Measurements from ENCODE around the gene PMFBP1.

PMFBP1 gene, protein sequence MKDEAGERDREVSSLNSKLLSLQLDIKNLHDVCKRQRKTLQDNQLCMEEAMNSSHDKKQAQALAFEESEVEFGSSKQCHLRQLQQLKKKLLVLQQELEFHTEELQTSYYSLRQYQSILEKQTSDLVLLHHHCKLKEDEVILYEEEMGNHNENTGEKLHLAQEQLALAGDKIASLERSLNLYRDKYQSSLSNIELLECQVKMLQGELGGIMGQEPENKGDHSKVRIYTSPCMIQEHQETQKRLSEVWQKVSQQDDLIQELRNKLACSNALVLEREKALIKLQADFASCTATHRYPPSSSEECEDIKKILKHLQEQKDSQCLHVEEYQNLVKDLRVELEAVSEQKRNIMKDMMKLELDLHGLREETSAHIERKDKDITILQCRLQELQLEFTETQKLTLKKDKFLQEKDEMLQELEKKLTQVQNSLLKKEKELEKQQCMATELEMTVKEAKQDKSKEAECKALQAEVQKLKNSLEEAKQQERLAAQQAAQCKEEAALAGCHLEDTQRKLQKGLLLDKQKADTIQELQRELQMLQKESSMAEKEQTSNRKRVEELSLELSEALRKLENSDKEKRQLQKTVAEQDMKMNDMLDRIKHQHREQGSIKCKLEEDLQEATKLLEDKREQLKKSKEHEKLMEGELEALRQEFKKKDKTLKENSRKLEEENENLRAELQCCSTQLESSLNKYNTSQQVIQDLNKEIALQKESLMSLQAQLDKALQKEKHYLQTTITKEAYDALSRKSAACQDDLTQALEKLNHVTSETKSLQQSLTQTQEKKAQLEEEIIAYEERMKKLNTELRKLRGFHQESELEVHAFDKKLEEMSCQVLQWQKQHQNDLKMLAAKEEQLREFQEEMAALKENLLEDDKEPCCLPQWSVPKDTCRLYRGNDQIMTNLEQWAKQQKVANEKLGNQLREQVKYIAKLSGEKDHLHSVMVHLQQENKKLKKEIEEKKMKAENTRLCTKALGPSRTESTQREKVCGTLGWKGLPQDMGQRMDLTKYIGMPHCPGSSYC
- 0.07 to 2.5 (median 0.44) reads per million in 3 experiments for total RNA-seq

- DNase-seq = peak; percentile 10
Measured at GRCh38 chr16:72172105-72173034, at the start of gene PMFBP1. Gene PMFBP1 (minus strand): TSS chr16:72172155. CDS start chr16:72171208, 947 bp downstream.

GRCh38 chr16:72221630-72222024 lies 49.7 kb upstream of the PMFBP1 start:
- no peak for DNase-seq

DNA sequence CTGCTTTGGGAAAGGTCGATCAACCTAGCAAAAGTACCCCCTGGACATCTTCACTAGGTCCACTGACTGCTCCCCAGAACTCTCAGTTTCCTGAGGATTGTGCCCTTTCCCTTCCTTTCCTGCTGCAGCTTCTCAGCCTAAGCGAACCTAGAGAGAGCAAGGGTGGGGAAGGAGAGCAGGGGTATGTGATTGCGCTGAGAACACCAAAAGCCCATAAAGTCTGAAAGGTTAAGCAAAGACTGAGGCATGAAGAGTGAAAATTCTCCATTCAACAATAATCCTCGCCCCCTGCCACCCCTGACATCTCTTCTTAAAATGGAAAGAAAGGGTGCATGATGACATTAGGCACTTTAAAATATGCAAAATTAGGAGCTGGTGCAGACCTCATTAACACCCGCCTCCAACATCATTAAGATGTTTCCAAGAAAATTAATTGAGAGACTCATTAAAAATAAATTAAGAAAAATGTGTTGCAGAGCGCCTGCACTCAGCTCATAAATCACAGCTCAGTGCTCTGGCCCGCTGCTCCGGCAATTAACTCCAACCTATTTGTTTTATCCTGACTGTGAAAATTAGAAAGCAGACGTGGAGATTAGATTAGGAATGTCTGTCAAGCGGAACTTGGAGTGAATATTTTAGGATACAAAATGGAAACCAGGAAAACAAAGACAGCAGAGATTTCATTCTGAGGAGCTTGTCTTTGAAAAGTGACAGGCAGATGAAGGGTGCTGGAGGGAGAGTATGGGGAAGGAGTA lies 49.1 kb upstream of the PMFBP1 start:
- DNase-seq = no peak

DNA sequence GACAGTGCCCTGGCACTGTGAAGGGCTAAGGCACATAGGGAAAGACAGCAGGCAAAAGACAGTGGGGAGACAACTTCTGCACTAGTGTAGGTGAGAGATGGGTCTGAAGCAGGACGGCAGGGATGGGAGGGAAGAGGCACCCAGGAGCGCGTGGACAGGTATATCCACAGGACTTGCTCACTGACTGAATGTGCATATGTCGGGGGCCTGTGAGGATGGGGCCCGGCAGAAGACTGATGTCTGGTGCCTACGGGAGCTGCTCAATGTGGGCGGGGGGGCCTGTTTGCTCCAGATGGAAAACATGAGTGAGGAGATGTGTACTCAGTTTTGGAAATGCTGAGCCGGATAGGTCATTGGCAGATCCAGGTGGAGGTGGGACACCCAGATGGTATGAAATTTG lies 47.3 kb upstream of the PMFBP1 start:
- DNase-seq = no peak

DNA sequence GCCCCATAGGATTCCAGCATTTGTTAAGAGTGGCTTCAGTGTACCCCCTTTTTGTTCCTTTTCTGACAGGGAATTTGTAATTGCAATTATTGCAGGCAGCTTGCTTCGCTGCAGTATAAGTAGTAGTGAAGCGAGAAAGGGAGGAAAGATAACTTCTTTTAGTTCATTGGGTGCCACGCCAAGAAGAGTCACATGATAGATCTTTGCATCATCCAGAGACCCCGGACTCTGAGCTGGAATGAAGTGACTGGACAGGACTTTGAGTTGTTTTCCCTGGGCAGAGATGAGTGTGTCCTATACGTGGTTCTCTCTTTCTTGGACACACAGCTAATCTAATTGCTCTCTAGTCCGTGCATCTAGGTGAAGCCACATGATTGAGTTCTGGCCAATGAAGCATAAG lies 44.8 kb upstream of the PMFBP1 start:
- no peak for DNase-seq

DNA sequence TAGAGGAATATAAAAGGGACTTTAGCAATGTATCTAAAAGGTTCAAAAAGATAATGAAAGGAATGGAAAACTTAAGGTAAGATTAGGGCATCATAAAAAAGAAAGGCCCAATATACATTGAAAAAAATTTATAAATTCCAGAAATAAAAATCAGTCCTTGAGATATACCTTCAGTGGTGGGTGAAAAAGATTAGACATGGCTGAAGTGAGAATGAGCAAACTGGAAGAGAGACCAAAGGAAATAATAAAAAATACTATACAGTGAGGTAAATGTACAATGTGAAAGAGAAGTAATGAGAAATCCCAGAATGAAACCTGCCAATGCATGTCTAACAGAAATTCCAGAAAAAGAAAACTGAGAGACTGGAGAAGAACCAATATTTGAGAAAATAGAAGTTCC lies 42.9 kb upstream of the PMFBP1 start:
- no peak for DNase-seq

DNA sequence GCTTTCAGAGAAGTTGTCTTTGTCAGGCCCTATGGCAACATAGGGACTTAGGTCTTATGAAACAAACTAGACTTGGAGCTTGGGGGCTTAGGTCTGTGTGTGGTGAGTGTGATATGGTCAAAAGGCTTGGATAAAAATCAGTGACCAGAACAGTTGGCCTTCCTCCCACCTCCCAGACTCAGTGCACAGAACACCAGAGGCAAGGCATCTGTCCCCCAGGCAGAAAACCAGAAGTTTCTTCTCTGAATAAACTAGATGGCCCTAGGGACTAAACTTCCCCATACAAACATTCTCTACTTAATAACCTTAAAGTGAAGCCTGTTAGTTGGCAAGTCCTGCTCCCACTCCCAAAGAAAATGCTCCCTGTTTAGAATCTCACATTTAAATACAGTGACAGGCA lies 39.2 kb upstream of the PMFBP1 start:
- no peak for DNase-seq

DNA sequence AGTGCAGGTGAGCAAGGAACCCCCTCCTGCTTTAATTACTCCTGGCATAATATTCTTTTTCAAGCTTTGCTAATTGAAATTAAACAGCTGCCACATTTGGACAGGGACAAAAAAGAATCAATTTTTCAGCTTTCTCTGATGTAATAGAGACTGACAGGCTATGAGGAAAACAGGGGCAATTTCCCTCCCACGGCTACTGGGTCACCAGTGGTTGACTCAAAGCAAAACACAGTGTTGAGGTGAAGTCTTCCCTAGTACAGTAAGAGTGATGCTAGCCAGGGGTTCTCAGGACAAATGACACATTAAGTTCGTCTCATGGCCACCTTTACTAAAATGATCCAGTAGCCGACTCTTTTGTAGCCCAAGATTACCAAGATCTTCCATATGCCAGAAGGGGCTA lies 38.6 kb upstream of the PMFBP1 start:
- no peak for DNase-seq

DNA sequence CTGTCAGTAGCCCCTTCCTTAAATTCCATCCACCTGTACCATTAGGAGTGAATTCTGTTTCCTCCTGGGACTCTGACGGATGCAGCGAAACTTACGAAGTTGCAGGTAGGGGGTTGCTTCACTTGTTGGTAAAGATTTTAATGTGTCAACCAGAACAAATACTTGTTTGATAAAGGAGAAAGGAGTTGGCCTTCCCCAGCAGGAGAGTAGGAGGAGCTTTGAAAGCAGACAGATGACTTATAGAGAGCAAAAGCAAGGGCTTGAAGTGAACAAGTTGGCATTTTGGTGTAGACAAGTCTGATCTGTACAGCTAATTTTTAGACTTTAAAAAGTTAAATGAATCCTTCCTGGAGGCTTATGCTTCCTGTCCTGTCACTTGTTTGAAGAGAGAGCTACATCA lies 38.1 kb upstream of the PMFBP1 start:
- no peak for DNase-seq

- DNase-seq = no peak
Measured at GRCh38 chr16:72206299-72206698, 34.3 kb upstream of the PMFBP1 start.

GRCh38 chr16:72203401-72203800 lies 31.4 kb upstream of the PMFBP1 start:
- DNase-seq = no peak

DNA sequence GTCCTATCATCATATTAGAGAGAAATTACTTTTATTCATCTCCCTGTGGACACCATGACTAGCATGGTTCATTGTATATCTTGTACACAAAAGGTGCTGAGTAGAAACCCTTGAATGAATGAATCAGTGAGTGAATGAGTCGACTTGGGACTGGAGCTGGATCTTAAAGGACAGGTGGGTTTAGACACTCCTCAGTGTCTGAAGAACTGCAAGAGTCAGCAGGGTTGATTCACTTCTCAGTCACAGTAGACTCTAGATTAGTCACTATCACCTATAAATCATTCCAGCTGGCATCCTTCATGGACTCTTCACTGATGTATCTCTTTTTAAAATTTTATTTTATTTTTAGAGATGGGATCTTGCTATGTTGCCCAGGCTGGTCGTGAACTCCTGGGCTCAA lies 30.1 kb upstream of the PMFBP1 start:
- no peak for DNase-seq

- no peak for DNase-seq
Measured at GRCh38 chr16:72201387-72201786, 29.4 kb upstream of the PMFBP1 start.

- no peak for DNase-seq
Measured at GRCh38 chr16:72199761-72200337, 27.9 kb upstream of the PMFBP1 start.

GRCh38 chr16:72198771-72199201 lies 26.8 kb upstream of the PMFBP1 start:
- no peak for DNase-seq

DNA sequence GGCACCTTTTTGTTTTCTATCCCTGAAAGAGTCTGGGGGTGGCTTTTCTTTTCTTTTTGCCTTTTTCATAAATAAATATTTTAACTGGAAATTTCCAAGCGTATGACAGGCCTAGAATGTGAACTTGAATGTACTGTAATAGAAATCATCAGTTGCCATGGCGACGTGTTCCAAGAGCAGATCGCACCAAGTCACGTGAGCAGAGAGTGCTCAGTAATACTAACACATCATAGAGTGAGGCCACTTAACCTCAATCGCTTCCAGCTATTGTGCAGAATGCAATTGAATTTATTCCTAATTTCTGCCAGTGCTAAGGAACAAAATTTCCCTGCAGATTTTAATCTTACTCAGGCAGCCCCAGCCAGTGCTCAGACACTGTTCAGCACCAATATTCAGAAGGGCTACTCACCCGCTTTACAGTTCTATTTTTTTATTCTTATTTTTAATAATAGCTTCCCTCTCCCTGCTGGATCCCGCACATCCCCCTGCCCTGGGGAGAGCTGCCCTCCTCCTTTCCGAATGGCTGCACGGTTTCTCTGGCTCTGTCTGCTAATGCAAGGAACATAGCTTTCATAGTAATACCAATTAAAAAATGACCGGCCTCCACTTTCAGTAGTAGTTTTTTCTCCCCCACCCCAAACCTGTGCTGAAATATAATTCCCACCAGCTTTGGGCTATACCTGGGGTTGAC lies 26.2 kb upstream of the PMFBP1 start:
- no peak for DNase-seq

DNA sequence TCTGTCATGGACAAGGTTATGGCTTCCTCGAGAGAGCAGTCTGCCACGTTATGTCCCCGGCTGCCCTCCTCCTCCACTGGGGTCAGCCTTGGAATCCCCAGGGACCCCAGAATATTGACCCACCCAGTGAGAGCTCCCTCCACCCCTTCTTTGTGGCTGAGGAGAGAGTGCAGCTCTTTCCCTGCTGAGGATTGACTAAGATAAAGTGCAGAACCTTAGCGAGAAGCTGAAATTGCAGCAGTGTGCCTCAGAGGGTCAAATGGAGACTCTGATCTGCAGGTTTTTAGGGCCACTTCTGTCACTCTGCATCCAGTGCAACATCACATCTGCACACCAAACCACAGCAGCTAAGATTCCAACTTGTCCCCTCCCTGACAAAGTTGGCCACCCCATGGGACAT lies 25.6 kb upstream of the PMFBP1 start:
- DNase-seq = no peak

DNA sequence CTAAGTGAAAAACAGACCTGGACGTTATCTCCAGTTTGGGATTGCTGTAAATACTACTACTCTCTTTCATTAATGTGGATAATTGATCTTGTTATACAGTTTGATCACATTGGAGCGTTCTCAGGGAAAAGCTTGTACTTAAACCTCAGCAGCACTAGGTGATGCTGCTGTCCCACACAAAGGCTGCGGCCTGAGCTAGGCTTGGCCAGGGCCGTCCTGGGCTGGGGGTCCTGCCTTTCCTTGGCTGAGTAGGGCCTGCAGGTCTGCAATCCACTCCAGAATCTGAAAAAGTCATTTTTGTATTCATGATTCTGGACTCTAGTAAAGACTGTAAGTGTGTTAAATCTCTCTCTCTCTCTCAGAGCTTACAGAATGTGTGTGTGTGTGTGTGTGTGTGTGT lies 23.7 kb upstream of the PMFBP1 start:
- DNase-seq = no peak

DNA sequence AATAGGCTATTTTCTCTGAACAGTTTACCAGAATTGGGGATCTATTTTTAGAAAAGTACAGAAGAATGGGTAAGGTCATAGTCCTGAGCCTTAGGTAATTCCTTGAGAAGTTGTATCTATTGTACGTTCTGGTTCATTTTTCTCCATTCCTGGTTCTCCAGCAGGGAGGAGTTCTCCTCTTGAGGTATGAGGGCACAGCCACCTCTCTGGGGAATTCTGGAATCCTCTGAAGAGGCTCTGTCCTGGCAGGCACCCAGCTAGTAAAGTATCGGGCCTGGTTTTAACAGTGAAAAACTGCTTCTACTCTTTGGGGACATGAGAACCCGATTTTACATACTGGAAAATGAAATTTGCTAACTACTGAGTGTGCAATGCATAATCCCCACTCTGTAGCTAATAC lies 19.6 kb upstream of the PMFBP1 start:
- no peak for DNase-seq

GRCh38 chr16:72189865-72190371 lies 18.0 kb upstream of the PMFBP1 start:
- no peak for DNase-seq

Measured in central memory CD4-positive, alpha-beta T cell (primary cell).